ENCODE measurements around the gene ARSI.

DNA sequence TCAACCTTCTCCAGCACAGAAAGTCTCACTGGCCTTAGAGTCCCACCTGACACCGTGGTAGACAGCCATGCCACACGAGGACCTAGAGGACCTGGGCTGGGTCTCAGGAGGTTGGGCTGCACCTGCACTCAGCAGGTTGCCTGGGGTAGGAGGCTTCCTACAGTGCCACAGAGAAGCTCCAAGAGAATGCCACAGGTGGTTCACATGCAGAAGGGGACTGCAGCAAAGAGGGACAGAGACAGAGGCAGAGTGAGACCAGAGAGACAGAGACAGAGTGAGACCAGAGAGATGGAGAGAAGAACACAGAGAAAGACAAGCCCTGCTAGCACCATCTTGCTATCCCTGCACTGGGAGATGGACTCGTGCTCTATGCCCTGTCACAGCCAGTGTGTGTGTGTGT lies 18.8 kb downstream of the ARSI start:
- TF ChIP-seq, protein P1, sequence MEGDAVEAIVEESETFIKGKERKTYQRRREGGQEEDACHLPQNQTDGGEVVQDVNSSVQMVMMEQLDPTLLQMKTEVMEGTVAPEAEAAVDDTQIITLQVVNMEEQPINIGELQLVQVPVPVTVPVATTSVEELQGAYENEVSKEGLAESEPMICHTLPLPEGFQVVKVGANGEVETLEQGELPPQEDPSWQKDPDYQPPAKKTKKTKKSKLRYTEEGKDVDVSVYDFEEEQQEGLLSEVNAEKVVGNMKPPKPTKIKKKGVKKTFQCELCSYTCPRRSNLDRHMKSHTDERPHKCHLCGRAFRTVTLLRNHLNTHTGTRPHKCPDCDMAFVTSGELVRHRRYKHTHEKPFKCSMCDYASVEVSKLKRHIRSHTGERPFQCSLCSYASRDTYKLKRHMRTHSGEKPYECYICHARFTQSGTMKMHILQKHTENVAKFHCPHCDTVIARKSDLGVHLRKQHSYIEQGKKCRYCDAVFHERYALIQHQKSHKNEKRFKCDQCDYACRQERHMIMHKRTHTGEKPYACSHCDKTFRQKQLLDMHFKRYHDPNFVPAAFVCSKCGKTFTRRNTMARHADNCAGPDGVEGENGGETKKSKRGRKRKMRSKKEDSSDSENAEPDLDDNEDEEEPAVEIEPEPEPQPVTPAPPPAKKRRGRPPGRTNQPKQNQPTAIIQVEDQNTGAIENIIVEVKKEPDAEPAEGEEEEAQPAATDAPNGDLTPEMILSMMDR (IDR thresholded peaks at IDR 0.05), result no peak
- TF ChIP-seq ZFX (IDR thresholded peaks at IDR 0.05; ENCODE audit: borderline replicate concordance), result no peak
